GM19324 (cell line): ENCODE measurements around the gene LRCOL1.

ENCODE experiments used
- ATAC-seq: cut with Tn5 transposase; IDR thresholded peaks from one replicate; pipeline ENCODE4 v1.9.1; 2021; ENCODE audit warnings: mild to moderate bottlenecking, moderate library complexity; ENCODE audit not compliant: unreplicated experiment, low FRiP score

The LRCOL1 gene

GRCh38 chr12:132620113-132620898 lies 9.9 kb upstream of the LRCOL1 start:
- no peak for ATAC-seq

- no peak for ATAC-seq
Observed at GRCh38 chr12:132619386-132620112, 9.2 kb upstream of the LRCOL1 start.

- ATAC-seq: no peak
Observed at GRCh38 chr12:132619071-132619385, 8.6 kb upstream of the LRCOL1 start.

GRCh38 chr12:132618683-132619043 lies 8.3 kb upstream of the LRCOL1 start, which contains the start of gene P2RX2:
TSS of gene P2RX2 (plus strand) at chr12:132618776. CDS start at chr12:132618817, 41 bp downstream.
- ATAC-seq: no peak

- no peak for ATAC-seq
Observed at GRCh38 chr12:132617822-132618682, 7.7 kb upstream of the LRCOL1 start.

GRCh38 chr12:132617135-132617701 lies 6.8 kb upstream of the LRCOL1 start:
- no peak for ATAC-seq

GRCh38 chr12:132615579-132616038 lies 5.2 kb upstream of the LRCOL1 start:
- ATAC-seq: no peak

- peak; percentile 72 for ATAC-seq
Observed at GRCh38 chr12:132614861-132615578, 4.6 kb upstream of the LRCOL1 start.

- no peak for ATAC-seq
Observed at GRCh38 chr12:132614029-132614428, 3.6 kb upstream of the LRCOL1 start.

GRCh38 chr12:132611620-132612019 lies 1.2 kb upstream of the LRCOL1 start:
- ATAC-seq: no peak

- no peak for ATAC-seq
Observed at GRCh38 chr12:132610866-132611602, 652 bp upstream of the LRCOL1 start.

GRCh38 chr12:132608231-132609171 lies 1.9 kb downstream of the LRCOL1 start:
- ATAC-seq: no peak

GRCh38 chr12:132606927-132607326 lies 3.5 kb downstream of the LRCOL1 start:
- ATAC-seq: no peak

GRCh38 chr12:132606466-132606865 lies 3.9 kb downstream of the LRCOL1 start:
- no peak for ATAC-seq

- no peak for ATAC-seq
Observed at GRCh38 chr12:132605892-132606291, 4.5 kb downstream of the LRCOL1 start.

GRCh38 chr12:132604668-132605441 lies 5.5 kb downstream of the LRCOL1 start:
- ATAC-seq: no peak

GRCh38 chr12:132604151-132604618 lies 6.2 kb downstream of the LRCOL1 start:
- no peak for ATAC-seq
